ENCODE measurements around the gene LDB2.

Gene LDB2

DNA sequence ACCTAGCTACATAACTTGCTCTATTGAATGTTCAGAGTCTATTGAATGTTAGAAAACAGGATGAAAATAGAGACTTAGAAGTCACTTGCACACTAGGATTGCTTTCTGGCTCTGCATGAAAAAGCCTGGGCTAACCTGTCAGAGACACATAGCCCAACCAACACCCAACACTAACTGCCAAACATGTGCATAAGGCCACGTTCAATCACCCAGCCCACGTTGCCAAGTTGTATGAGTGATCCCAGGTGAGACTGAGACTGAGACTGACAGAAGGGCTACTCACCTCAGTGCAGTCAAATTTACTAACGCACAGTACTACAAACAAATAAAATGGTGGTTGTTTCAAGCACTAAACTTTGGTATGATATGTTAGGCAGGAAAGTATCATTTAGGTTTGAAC, 61.0 kb downstream of the LDB2 start:
- DNase-seq = no peak

DNA sequence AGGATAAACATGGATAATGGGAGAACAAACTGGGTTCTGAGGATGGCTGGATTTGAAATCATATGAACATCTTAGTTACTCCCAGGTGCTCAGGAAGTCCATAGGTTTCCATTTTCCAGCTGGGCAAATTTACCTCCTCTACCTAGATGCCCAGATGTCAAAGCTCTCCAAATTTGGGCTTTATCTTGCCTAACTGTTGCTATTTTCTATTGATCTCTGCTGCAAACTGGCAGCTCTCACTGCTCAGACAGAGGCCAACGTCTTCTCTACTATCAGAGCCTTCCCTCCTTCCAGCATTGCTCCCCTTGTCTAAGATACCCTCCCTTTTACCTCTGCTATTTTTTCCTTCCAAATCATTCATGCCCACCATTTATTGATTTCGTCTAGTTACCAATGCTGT, 62.1 kb downstream of the LDB2 start:
- DNase-seq = no peak

DNA sequence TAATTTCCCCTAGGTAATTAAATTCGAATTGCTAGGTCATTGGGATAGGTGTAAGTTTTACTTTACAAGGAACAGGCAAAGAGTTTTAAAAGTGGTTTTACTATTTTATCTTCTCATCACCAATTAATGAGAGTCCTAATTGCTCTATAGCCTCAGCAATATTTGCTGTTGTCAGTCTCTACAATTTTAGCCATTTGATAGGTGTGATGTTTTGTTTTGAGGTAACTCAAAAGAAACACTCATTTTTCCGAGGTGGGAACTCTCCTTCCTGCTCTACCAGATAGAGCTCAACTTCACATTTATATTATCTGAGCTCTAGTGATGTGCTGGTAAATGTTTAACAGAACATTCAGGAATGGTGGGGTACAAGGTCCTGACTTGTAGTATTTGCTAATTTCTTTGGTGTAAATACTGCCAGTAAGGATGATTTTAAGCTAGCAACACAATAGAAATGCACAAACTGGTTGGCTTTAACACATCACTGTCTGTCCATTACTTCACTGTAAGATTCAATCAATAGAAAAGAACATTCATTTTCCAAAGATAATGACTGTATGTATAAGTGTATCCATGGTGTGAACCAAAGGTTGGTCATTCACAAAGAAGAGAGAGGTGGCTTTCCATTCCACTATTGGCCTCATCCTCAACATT, 62.7 kb downstream of the LDB2 start:
- DNase-seq = no peak

DNA sequence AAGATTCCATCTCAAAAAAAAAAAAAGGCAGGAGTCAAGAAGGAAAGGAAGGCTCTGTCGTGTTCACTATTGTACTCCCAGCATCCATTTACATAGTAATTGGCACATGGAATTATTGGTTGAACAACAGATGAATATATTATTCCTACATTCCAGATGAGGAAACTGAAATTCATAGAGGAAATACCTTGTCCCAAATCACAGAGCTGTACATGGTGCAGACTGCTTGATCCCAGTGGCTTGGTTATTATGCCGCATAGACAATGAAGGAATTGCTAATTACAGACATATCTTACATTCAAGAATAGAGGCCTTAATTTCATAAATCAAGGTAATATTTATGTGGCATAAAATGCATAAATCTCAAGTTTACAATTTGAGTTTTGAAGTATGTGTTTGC, 63.6 kb downstream of the LDB2 start:
- DNase-seq = no peak

DNA sequence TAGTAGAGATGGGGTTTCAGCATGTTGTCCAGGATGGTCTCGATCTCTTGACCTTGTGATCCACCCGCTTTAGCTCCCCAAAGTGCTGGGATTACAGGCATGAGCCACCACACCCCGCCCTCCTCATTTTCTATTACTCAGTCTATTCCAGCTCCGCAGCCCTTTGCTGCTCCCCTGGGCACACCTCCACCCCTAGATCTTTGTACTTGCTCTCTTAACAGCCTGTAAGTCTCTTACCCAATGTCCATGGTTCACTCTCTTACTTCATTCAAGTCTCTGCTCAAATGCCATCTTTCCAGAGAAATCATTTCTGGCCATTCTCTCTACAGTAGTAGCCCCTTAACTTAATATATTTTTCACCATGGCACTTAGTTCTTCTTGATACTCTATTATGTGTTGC, 64.7 kb downstream of the LDB2 start:
- DNase-seq = no peak

DNA sequence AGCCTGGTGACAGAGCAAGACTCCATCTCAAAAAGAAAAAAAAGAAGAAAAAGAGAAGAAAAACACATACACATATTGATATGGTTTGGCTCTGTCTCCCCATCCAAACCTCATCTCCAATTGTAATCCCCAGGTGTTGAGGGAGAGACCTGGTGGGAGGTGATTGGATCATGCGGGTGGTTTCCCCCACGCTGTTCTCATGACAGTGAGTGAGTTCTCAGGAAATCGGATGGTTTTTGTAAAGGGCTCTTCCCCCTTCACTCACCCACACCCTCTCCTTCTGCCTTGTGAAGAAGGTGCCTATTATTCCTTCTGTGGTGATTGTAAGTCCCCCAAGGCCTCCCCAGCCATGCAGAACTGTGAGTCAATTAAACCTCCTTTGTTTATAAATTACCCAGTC, 68.4 kb downstream of the LDB2 start:
- no peak for DNase-seq

DNA sequence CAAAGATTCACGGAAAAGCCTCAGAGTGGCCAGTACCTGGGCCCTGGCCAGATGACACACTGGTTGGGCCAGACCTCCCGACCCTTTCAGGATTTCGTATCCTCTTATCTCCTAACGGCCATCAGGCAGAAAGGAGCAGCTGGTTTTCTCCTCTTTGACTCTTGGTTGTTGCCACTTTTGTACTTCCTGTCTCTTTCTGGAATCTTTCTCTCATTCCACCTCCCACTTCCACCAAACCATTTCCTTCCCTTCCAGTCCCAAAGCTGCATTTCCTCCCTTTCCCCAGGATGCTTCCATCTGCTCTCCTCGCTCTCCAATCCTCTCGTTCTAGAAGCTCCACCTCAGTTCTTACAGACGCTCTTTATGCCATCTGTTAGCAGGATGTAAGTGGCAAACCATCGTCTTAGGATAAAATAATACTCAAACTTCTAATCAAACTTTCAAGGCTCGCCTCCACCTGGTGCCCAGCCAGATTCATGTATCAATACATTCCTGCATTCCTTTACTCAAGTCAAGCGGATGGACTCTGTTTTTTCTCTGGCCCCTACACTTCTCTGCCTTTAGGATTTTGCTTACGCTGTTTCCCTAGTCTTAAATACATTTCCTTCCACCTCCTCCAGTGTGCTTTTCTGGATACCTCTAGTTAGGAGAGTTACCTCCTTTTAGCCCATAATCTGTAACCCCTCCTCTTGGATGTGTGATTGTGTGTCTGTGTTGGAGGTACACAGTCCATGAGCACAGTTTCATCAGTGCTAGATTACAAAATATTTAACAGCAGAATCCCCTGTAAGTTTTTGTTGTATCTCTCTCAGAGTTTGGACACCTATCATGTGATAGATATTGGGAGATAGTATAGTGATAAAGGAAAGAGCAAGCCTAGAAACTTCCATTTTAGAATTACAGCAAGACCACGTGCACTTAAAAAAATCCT, 70.4 kb downstream of the LDB2 start:
- DNase-seq = no peak

DNA sequence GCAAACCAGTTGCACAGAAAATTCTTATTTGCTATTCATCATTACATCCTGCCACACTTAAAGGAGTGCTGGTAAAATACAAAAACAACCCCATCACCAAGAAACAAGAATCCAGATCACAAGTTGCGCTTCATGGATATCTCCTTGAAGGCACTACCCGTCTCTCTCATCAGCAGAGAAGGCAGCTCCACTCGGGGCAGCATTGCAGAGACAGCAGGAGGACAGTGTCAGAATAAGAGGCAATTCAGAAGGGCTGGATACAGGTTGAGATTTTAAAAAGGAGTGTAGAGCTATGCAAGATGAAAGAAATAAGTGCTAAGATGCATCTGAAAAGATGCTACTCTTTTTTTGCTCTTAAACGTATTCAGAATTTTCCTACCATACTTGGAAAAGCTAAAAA, 71.4 kb downstream of the LDB2 start:
- no peak for DNase-seq

DNA sequence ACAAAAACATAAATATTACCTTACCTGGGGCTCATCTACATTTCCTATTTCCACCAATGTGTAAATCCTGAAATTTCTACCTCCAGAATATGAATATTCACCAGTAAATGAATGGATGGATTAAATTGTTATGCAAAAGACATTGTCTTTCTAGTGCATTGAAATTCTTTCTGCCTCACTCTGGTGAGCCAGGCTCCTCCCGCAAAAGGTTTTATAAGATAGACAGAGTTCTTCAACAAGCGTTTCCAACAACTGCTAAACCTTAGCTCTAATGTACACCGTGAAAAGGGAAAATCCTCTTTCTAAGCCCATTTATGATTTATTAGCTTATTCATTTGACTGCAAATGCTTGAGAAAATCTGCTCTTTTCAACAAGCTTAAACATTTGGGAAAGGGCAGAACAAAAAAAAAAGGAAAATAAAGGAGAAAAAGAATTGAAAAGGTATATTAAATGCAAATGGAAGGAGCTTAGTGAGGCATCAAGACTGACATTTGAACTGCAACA, 72.0 kb downstream of the LDB2 start:
- DNase-seq = no peak

DNA sequence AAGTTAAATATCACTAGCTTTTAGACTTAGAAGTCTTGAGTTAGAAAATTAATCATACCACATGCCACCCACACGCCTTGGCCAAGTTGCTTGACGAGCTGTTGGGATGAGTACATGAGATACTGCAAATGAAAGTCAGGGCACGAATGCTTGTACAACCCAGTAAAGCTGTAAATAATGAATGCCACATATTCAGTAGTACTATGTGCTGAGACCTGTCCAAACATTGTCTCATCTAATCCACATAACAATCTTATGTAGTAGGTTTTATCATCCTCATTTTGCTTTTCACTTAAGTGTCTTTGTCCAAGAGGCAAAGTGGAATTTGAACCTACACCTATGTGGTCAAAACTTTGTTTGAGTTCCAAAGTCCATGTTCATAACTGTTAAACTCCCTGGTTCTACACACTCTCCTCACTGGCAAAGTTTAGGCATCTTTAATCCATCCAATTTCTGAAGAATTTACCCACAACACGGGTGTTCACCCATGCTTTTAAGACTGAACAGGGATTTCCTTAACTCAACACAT, 74.1 kb downstream of the LDB2 start:
- no peak for DNase-seq

DNA sequence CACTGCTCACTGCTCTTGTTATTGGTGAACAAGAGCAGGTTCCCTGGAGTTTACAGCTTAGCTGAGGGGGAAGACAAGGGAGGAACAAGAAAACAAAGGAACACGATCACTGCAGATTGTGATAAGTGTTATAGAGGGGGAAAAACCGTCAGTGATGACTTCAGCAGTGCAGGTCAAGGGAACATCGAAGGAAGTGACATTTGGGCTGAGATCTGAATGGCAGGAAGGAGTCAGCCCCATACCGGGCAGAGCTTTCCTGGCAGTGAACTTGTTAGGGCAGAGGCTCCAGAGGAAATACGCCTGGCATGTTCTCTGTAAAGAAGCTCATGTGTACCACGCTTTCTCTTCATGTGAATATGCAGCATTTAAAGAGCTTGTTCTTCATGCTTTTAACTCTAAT, 78.1 kb downstream of the LDB2 start:
- DNase-seq = no peak

DNA sequence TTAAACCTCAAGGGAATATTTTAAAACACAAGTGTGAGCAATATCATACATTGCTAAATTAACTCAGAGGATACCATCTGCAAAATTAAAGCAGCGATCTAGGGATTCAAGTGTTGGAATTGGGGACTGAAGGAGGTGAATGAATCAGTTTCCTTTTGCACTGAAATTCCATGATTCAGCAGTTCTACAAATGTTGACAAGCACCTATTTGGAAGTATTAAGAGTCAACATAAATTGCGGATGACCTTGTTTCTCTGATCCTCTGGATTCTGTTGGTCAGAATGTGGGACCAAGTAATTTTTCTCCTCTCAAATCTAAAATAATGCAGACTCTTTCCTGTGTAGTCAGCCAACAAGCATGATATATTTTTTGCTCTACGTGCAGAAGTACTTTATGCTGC, 78.8 kb downstream of the LDB2 start:
- DNase-seq = no peak

DNA sequence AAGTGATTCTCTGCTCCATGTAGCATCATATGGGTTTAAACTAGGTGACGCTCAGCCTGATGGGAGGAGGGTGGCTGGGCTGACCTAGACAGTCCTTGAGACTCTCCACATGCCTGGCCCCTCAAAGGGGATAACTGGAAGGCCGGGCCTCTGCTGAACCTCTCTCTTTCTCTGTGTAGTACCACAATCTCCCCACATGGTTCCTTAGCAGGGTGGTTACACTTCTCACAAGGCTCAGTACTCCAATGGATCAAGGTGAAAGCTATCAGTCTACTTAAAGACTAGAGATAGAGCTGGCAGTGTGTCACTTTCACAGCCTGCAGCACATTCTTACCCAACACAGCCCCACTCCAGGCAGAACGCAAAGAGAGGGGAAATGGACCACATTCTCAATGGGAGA, 80.4 kb downstream of the LDB2 start:
- no peak for DNase-seq

DNA sequence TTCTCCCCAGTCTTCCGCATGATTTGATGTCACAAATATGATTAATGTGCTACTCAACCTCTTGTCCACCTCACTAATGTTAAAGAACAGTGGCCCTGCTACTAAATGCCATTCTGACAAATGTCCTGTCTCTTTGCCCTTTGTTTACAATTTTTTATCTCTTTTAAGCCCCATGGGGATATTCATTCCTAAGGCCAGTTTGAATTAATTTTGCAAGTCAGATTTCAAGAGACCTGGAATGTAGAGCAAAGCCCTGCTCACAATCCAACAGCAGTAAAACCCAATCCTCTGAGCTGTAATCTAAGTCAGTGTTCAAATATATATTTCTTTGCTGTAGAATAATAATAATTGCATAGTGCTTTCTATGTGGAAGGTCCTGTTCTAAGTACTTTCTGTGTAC, 81.2 kb downstream of the LDB2 start:
- no peak for DNase-seq

DNA sequence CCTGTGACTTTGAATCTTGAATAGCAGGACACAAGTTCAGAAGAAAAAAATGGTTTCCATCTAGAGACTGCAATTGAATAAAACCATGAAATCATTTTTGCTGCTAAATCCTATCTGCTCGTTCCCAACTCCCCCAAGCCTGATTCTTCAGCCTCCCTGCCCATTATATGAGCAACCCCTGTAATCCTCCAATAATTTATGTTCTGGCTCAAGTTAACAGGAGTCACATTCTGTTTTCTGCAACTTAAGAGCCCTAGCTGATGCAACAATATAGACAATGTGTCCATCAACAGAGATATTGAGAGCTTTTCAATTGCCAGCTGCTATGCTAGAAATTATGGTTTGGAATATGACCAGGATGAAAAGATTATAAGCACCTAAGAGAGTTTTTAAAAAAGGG, 84.1 kb downstream of the LDB2 start:
- DNase-seq = no peak

DNA sequence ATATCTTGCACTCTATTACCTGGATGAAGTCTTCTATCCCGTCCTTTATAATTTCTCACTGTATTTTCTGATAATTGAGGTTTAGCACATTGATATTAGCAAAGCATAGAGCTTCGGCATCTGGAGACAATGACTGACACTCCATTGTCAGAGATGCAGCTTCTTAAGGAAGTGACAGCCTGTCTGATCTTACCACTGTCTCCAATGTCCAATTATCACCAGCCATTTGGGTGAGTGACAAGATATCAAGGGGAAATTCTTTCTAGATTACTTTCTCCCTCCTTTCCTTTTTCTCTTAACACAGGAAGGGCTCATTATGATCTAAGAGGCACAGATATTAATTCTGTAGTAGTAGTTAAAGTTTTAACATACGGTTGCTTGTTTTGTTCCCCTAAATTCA, 86.4 kb downstream of the LDB2 start:
- no peak for DNase-seq

DNA sequence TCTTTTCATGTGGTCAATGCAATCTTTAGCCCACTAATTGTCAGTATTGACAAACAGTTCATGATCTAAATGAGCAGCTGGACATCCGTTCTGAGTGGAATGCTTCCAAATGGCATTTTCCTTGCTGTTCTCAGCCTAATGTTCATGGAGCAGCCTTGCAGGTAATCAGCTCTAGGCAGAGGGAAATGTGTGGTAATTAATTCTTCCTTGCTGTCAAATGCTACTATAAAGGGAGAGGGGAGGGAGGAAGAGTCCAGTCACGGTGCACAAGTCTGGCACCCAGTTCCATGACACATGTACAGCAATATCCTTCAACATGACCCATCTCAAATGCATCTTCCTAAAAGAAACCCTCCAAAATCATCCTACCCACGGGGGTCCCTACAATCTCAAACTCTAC, 88.5 kb downstream of the LDB2 start:
- no peak for DNase-seq

DNA sequence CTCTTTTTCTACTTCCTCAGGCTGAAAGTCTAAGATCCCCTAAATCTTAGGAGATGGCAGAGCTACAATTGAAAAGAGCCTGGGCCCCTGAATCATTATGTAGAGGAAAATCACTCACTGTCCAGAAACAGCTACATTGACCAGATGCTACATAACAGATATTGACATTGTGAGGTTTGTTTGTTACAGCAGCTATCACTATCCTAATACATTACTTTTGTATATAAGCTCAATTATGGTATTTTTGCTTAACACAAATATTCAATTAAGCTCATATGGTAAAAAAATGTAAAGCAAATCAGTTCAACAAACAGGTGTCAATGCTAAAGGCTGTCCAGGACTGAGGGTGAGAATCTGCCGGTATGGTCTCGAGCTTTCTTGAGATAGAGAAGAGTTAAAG, 89.4 kb downstream of the LDB2 start:
- DNase-seq = no peak

DNA sequence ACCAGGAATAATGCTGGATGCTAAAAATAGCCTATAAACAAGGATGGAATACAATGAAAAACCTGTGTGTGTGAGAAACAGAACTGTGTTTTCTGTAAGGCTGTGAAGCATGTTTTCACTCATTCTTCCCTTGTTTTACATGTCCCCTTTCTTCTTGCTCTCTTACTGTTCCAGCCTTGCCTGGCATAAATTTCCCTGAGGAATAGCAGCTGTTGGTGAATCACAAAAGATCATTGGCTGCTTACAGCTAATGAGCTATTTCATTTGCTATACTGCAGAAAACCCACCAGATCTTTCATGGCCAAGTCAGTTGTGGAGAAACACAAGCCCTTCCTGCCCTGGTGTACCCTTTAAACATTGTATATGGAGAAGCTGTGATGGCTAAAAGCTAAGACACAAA, 91.1 kb downstream of the LDB2 start:
- DNase-seq = no peak

DNA sequence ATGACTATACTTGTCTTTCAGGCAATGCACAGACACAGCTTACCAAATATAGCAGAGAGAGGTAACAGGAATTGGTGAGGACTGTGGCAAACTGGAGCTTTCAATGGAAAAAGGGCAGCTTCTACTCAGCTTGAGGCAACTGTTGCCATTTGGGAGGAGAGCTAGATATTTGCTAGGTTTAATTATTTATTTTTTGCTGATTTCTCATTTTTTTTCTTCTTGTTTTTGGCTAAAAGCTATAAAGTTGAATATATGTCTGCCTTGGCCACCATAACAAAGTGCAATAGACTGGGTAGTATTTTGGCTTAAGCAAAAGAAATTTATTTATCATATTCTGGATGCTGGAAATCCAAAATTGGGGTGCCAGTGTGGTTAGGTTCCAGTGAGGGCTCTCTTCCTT, 93.9 kb downstream of the LDB2 start:
- no peak for DNase-seq

DNA sequence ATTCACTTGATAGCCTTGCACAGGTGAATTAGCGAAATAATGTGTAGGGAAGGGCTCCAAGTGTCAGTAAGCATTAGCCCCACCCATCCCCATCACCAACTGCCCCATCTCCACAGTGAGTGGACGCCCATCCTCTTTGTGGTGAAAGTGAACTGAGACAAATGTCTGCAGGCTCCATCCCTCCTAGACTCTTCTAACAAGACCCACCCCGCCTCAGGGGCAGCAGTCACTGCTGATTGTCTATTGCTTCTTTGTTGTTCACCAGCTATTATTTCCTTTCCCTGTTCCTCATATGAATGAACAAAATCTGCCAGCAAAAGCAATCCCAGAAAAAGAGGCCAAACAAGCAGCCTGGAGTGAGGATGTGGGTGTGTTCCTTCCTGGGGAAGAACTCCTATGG, 96.4 kb downstream of the LDB2 start:
- DNase-seq = no peak

DNA sequence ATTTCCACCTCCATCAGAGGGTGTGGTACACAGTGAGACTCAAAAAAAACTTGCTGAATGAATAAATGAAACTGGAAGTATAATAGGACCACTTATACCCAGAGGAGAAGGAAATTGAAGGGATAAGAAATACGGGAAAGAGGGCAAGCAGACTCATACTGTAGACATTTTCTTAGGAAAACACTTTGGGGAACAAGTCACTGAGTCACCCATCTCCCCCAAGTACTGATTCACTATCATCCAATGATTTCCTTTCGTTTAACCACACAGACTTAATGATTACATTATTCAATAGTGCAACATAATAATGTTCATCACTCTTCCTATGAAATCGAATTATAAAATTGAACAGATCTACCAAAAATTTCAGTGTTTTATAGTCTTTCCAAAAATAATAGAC, 97.1 kb downstream of the LDB2 start:
- DNase-seq = no peak

DNA sequence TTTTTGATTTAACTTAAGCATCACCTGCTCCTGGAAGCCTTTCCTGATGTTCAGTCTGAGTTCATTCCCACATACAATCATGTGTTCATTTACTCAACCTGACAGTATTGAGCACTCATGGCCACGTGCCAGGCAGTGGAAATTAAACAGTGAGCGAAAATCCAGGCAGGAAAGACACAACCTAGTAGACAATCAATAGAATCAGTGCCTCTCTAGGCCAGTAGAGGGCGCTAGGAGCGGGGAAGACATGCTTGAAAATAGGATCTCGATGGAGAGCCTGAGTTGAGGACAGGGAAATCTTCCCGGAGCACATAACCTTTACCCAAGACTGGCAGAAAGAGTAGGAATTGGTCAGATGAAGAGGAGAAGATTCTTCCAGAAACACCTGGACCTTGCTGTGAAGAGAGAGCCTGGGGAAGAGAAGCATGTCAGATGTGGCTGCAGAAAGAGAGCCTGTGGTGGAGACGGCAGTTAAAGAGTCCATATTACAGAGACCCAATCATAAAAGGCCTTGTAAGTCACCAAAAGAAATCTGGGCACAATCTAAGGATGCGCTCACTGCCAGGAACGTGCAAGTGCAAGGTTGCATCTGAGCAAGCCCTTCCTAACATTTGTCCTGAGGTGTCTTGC, 103.5 kb downstream of the LDB2 start:
- no peak for DNase-seq

DNA sequence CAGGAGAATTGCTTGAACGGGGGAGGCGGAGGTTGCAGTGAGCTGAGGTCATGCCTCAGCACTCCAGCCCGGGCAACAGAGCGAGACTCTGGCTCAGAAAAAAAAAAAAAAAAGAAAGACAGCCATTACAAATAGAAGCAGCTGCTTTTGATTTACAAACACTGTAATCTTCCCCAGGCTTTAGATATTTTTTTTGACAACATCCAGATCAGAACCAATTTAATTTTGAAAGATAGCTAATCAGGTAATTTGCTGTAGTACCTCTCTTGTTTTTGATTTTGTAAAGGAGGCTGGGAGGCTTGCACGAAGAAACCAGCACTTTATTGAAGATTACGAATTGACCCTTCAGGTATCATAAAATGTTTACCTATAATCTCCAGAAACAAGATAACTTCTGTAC, 107.0 kb downstream of the LDB2 start:
- DNase-seq = no peak

All from NCI-H2081 treated with DMSO at 0.1 percent for 48 hours (cell line).